HepG2 (cell line): ENCODE results near the gene HSP90AB1. TPM values are rescaled to one million over a fixed set of nuclear protein-coding genes. Genes with fewer than 3 reads are reported as not detected.
A peak's percentile ranks its signal among the peaks of the same experiment; 100 is the strongest.

Experiments
- CENPBD1 ChIP-seq: sonication (generic); formaldehyde crosslinking; IDR thresholded peaks from 2 replicates; pipeline ENCODE4 v1.8.0; 2022; ENCODE audit warnings: missing genetic modification reagents, low read depth, mild to moderate bottlenecking, borderline replicate concordance
- HDAC1 ChIP-seq: sonication (generic); formaldehyde crosslinking; IDR thresholded peaks from 2 replicates; pipeline ENCODE4 v1.5.1; 2020; ENCODE audit warnings: mild to moderate bottlenecking, missing genetic modification reagents
- JUN ChIP-seq: sonication (generic); formaldehyde crosslinking; IDR thresholded peaks from 2 replicates; pipeline ENCODE4 v1.4.0; 2020; ENCODE audit warnings: mild to moderate bottlenecking, missing genetic modification reagents
- KLF12 ChIP-seq: sonication (generic); formaldehyde crosslinking; IDR thresholded peaks from 2 replicates; pipeline ENCODE4 v1.4.0; 2020; ENCODE audit warnings: missing genetic modification reagents, borderline replicate concordance
- MAF1 ChIP-seq: sonication (generic); formaldehyde crosslinking; IDR thresholded peaks from 2 replicates; pipeline ENCODE4 v1.5.0; 2020; ENCODE audit warnings: missing genetic modification reagents, borderline replicate concordance
- MNT ChIP-seq: fragments of 450-650 bp; IDR thresholded peaks from 2 replicates; pipeline ENCODE4 v1.6.1; 2016
- NCOA2 ChIP-seq: sonication (generic); formaldehyde crosslinking; IDR thresholded peaks from 2 replicates; pipeline ENCODE4 v1.8.0; 2022; ENCODE audit warnings: inconsistent platforms
- PHF5A ChIP-seq: IDR thresholded peaks from one replicate; pipeline ENCODE4 v1.6.1; 2018; ENCODE audit warnings: low read depth, missing genetic modification reagents; ENCODE audit not compliant: unreplicated experiment
- PLRG1 ChIP-seq: fragments of 450-650 bp; conservative IDR thresholded peaks from 2 replicates; pipeline ENCODE4 v1.6.1; 2016
- PPARG ChIP-seq: conservative IDR thresholded peaks from 2 replicates; pipeline ENCODE4 v1.6.1; 2016; ENCODE audit warnings: missing biosample characterization, missing genetic modification reagents
- PTBP1 ChIP-seq: fragments of 200-400 bp; formaldehyde crosslinking; IDR thresholded peaks from 2 replicates; pipeline ENCODE4 v1.6.1; 2018; ENCODE audit warnings: low read length, low read depth; ENCODE audit not compliant: poor library complexity, severe bottlenecking
- TEAD2 ChIP-seq: sonication (generic); formaldehyde crosslinking; IDR thresholded peaks from 2 replicates; pipeline ENCODE4 v1.9.0; 2021; ENCODE audit warnings: missing genetic modification reagents
- THAP11 ChIP-seq: IDR thresholded peaks from 2 replicates; pipeline ENCODE4 v1.6.1; 2016; ENCODE audit warnings: missing biosample characterization, missing genetic modification reagents
- XRCC5 ChIP-seq: fragments of 200-400 bp; formaldehyde crosslinking; optimal IDR thresholded peaks from 2 replicates; pipeline ENCODE3; 2017; ENCODE audit warnings: mild to moderate bottlenecking, low read length
- ZBTB10 ChIP-seq: sonication (generic); formaldehyde crosslinking; IDR thresholded peaks from 2 replicates; pipeline ENCODE4 v1.4.0; 2020; ENCODE audit warnings: missing genetic modification reagents, borderline replicate concordance
- ZBTB4 ChIP-seq: sonication (generic); formaldehyde crosslinking; IDR thresholded peaks from 2 replicates; pipeline ENCODE4 v1.4.0; 2020; ENCODE audit warnings: missing genetic modification reagents, mild to moderate bottlenecking, borderline replicate concordance
- ZNF17 ChIP-seq: sonication (generic); formaldehyde crosslinking; IDR thresholded peaks from 2 replicates; pipeline ENCODE4 v1.5.0; 2020; ENCODE audit warnings: mild to moderate bottlenecking, missing genetic modification reagents
- ZNF33A ChIP-seq: sonication (generic); formaldehyde crosslinking; IDR thresholded peaks from 2 replicates; pipeline ENCODE4 v1.5.1; 2020; ENCODE audit warnings: missing genetic modification reagents, mild to moderate bottlenecking, moderate library complexity, borderline replicate concordance
- ZNF350 ChIP-seq: sonication (generic); formaldehyde crosslinking; IDR thresholded peaks from 2 replicates; pipeline ENCODE4 v1.4.0; 2020; ENCODE audit warnings: mild to moderate bottlenecking, low read depth, missing genetic modification reagents, borderline replicate concordance
- ZNF614 ChIP-seq: IDR thresholded peaks from 2 replicates; pipeline ENCODE4 v1.6.1; 2018; ENCODE audit warnings: missing biosample characterization, missing genetic modification reagents, inconsistent platforms, borderline replicate concordance
- ZNF879 ChIP-seq: sonication (generic); formaldehyde crosslinking; IDR thresholded peaks from 2 replicates; pipeline ENCODE4 v1.8.1; 2023; ENCODE audit warnings: missing genetic modification reagents
- ZSCAN21 ChIP-seq: sonication (generic); formaldehyde crosslinking; IDR thresholded peaks from 2 replicates; pipeline ENCODE4 v1.8.0; 2022; ENCODE audit warnings: mild to moderate bottlenecking, missing genetic modification reagents, moderate library complexity, borderline replicate concordance
- polyA plus RNA-seq, 8 experiments: library from polyadenylated mRNA; depleted of rRNA in 3 of 8; stranded (reverse) in 7 of 8; unstranded in 1 of 8; fragments of >200 nt; fragmentation: Illumina TruSeq in 4 of 8; extraction: Trizol in 4 of 8; gene quantifications; 2 replicates each; pipeline versions ENCODE4 v1.2.1 to v1.2.3, GENCODE V29; 2011 to 2016; ENCODE audit warnings: low read depth in 4 of 8, missing spikeins in 1 of 8, mixed read lengths in 1 of 8; ENCODE audit not compliant: insufficient read depth in 1 of 8
- total RNA-seq, 5 experiments: library from RNA; depleted of rRNA; stranded (reverse); fragments of >200 nt; fragmentation: Illumina TruSeq; extraction: Trizol; gene quantifications; 2 replicates each; pipeline ENCODE4 v1.2.3, GENCODE V29; 2016; ENCODE audit warnings: low read depth in 1 of 5
- TF ChIP-seq, protein P1 (sequence below): sonication (generic); formaldehyde crosslinking; IDR thresholded peaks from 2 replicates; pipeline ENCODE4 v1.8.0; 2022; ENCODE audit warnings: missing genetic modification reagents, mild to moderate bottlenecking, inconsistent platforms, borderline replicate concordance

The HSP90AB1 gene
- total and polyA plus RNA-seq, 2 of the 13 experiments (the other 11 are each of a cell fraction or from before 2014, with no cell fraction given) = 1,325 to 1,472 TPM

- TF ChIP-seq MNT (no peak), HDAC1 (CRISPR knock-in tag) (no peak), CENPBD1 (no peak), MAF1 (peak; percentile 71; the same call in 1 of the 2 replicates), ZNF614 (no peak), ZBTB4 (CRISPR knock-in tag) (peak; percentile 67; the same call in 1 of the 2 replicates), NCOA2 (no peak), XRCC5 (peak; percentile 90), PPARG (CRISPR knock-in tag) (no peak), ZNF33A (no peak), ZSCAN21 (CRISPR knock-in tag) (no peak), PLRG1 (no peak), PHF5A (no peak), THAP11 (CRISPR knock-in tag) (peak; percentile 28; the same call in 1 of the 2 replicates), KLF12 (peak; percentile 82), ZNF350 (CRISPR knock-in tag) (no peak), JUN (CRISPR knock-in tag) (no peak), ZNF17 (CRISPR knock-in tag) (no peak), ZBTB10 (CRISPR knock-in tag) (peak; percentile 44; the same call in 1 of the 2 replicates), ZNF879 (CRISPR knock-in tag) (0 out of 2 replicates have a peak, but pooled peaks have one; percentile 6), PTBP1 (peak; percentile 91), TEAD2 (CRISPR knock-in tag) (no peak)
- TF ChIP-seq, protein P1, sequence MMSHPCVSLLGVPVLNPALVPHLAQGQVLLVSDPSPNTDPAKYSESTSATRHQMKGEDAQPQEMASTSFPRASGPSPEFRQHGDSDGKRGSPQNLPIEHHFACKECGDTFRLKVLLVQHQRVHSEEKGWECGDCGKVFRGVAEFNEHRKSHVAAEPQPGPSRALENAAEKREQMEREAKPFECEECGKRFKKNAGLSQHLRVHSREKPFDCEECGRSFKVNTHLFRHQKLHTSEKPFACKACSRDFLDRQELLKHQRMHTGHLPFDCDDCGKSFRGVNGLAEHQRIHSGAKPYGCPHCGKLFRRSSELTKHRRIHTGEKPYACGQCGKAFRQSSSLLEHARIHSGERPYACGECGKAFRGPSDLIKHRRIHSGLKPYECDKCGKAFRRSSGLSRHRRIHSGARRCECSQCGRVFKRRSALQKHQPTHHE = 0 out of 2 replicates have a peak, but pooled peaks have one; percentile 74
These were observed 9.8 kb downstream of the HSP90AB1 start (continued) for GRCh38 chr6:44256775-44257024.
